SK-N-SH (cell line): Measurements from ENCODE around the gene NNT. TPM values are rescaled to one million over a fixed set of nuclear protein-coding genes. Genes with fewer than 3 reads are reported as not detected.

ENCODE experiments used
- CTCF ChIA-PET: fragments of 300-600, 350-600 bp; formaldehyde crosslinking; extraction: SDS; loops from one replicate; lab custom pipeline; 2021; lab: Yijun Ruan, JAX
- POLR2A ChIA-PET: fragments of 350-600 bp; sonication (Branson Sonifier 250); formaldehyde crosslinking; extraction: SDS; loops from one replicate; lab custom pipeline; 2020; ENCODE audit warnings: antibody characterized with exemption, inconsistent platforms; lab: Yijun Ruan, JAX
- DNase-seq: peaks from one replicate; pipeline ENCODE4 v3.0.0; 2012
- H2AFZ ChIP-seq: fragments of 200-600 bp; sonication (generic); 2 replicates; pipeline ENCODE4 v1.8.1; 2016; ENCODE audit warnings: antibody characterized with exemption, mild to moderate bottlenecking, low read depth
- H3F3A ChIP-seq: fragments of 200-600 bp; sonication (generic); replicated peaks from 2 replicates; pipeline ENCODE3; 2016; ENCODE audit warnings: antibody characterized with exemption, mild to moderate bottlenecking; ENCODE audit not compliant: insufficient read depth
- H3K27ac ChIP-seq, 2 experiments: fragments of 200-500 bp in 1 of 2; fragments of 200-600 bp in 1 of 2; sonication (Bioruptor generic) in 1 of 2; sonication (generic), shearing (Covaris generic) in 1 of 2; 2 replicates each; pipeline versions ENCODE4 v1.5.1 to v1.6.1; 2014 to 2016; ENCODE audit warnings: low read depth in 2 of 2, inconsistent platforms in 1 of 2, low read length in 1 of 2, mild to moderate bottlenecking in 1 of 2, mixed read lengths in 1 of 2
- H3K27me3 ChIP-seq: fragments of 200-600 bp; sonication (generic), shearing (Covaris generic); 2 replicates; pipeline ENCODE4 v1.6.1; 2016; ENCODE audit warnings: mixed run types; ENCODE audit not compliant: insufficient read depth
- H3K36me3 ChIP-seq, 2 experiments: fragments of 200-500 bp in 1 of 2; fragments of 200-600 bp in 1 of 2; sonication (Bioruptor generic) in 1 of 2; sonication (generic) in 1 of 2; replicated peaks in 1 of 2; 2 replicates each; pipeline versions ENCODE3 to v1.5.1; 2014 to 2016; ENCODE audit warnings: low read length in 1 of 2, mild to moderate bottlenecking in 1 of 2; ENCODE audit not compliant: insufficient read depth in 2 of 2, control insufficient read depth in 1 of 2
- H3K4me1 ChIP-seq, 2 experiments: fragments of 200-500 bp in 1 of 2; fragments of 200-600 bp in 1 of 2; sonication (Bioruptor generic) in 1 of 2; sonication (generic), shearing (Covaris generic) in 1 of 2; 2 replicates each; pipeline versions ENCODE4 v1.5.1 to v1.6.1; 2014 to 2016; ENCODE audit warnings: low read depth in 1 of 2, low read length in 1 of 2, mixed run types in 1 of 2; ENCODE audit not compliant: insufficient read depth in 2 of 2, control insufficient read depth in 1 of 2
- H3K4me2 ChIP-seq: fragments of 200-600 bp; sonication (generic), shearing (Covaris generic); 2 replicates; pipeline ENCODE4 v1.6.1; 2017; ENCODE audit warnings: mixed run types
- H3K4me3 ChIP-seq, 2 experiments: fragments of 200-500 bp in 1 of 2; fragments of 200-600 bp in 1 of 2; sonication (Bioruptor generic) in 1 of 2; sonication (generic), shearing (Covaris generic) in 1 of 2; 2 replicates each; pipeline versions ENCODE4 v1.5.1 to v1.8.1; 2014 to 2016; ENCODE audit warnings: low read depth in 2 of 2, inconsistent platforms in 1 of 2, low read length in 1 of 2, mild to moderate bottlenecking in 1 of 2, mixed read lengths in 1 of 2, moderate library complexity in 1 of 2
- H3K79me2 ChIP-seq: fragments of 200-600 bp; sonication (generic); 2 replicates; pipeline ENCODE4 v1.8.1; 2017; ENCODE audit warnings: mild to moderate bottlenecking; ENCODE audit not compliant: insufficient read depth
- H3K9ac ChIP-seq: fragments of 200-600 bp; sonication (generic); 2 replicates; pipeline ENCODE4 v1.6.1; 2017; ENCODE audit warnings: mixed run types
- H3K9me2 ChIP-seq: fragments of 200-600 bp; sonication (generic); 2 replicates; pipeline ENCODE4 v1.6.1; 2017; ENCODE audit warnings: mixed run types
- H3K9me3 ChIP-seq: fragments of 200-600 bp; sonication (generic); 2 replicates; pipeline ENCODE4 v1.6.1; 2017; ENCODE audit warnings: mixed run types, mild to moderate bottlenecking, moderate library complexity
- H4K20me1 ChIP-seq: fragments of 200-600 bp; sonication (generic); 2 replicates; pipeline ENCODE4 v1.6.1; 2017; ENCODE audit warnings: mild to moderate bottlenecking, mixed run types; ENCODE audit not compliant: insufficient read depth
- CHD2 ChIP-seq: fragments of 150-350 bp; IDR thresholded peaks from 2 replicates; pipeline ENCODE4 v1.6.1; 2018; ENCODE audit warnings: low read length; ENCODE audit not compliant: partially characterized antibody
- ELF1 ChIP-seq: IDR thresholded peaks from 2 replicates; pipeline ENCODE4 v1.4.0; 2012
- EP300 ChIP-seq, 2 experiments: IDR thresholded peaks; 2 replicates each; pipeline versions ENCODE4 v1.4.0 to v1.6.1; 2012; ENCODE audit warnings: borderline replicate concordance in 1 of 2, low read depth in 1 of 2, low read length in 1 of 2
- EZH2phosphoT487 ChIP-seq: fragments of 200-600 bp; sonication (generic); IDR thresholded peaks from 2 replicates; pipeline ENCODE4 v1.6.1; 2017; ENCODE audit warnings: low read depth, mixed run types, mild to moderate bottlenecking, antibody characterized with exemption, moderate library complexity, borderline replicate concordance
- FOXM1 ChIP-seq: IDR thresholded peaks from 2 replicates; pipeline ENCODE4 v1.4.0; 2012; ENCODE audit warnings: low read depth, mild to moderate bottlenecking
- GATA2 ChIP-seq: sonication (generic); formaldehyde crosslinking; IDR thresholded peaks from 2 replicates; pipeline ENCODE4 v1.5.0; 2020; ENCODE audit warnings: mild to moderate bottlenecking, missing genetic modification reagents
- MEF2A ChIP-seq: IDR thresholded peaks from 2 replicates; pipeline ENCODE4 v1.4.0; 2012; ENCODE audit warnings: low read depth, borderline replicate concordance
- NFIC ChIP-seq: IDR thresholded peaks from 2 replicates; pipeline ENCODE4 v1.4.0; 2012; ENCODE audit warnings: borderline replicate concordance
- NRF1 ChIP-seq: IDR thresholded peaks from 2 replicates; pipeline ENCODE4 v1.6.1; 2012; ENCODE audit warnings: low read depth, mild to moderate bottlenecking, low read length
- POLR2AphosphoS5 ChIP-seq: IDR thresholded peaks from 2 replicates; pipeline ENCODE4 v1.6.1; 2012; ENCODE audit warnings: low read depth, low read length
- RAD21 ChIP-seq: IDR thresholded peaks from 2 replicates; pipeline ENCODE4 v1.6.1; 2012; ENCODE audit warnings: mild to moderate bottlenecking, low read length
- SIN3A ChIP-seq: IDR thresholded peaks from 2 replicates; pipeline ENCODE4 v1.6.1; 2012; ENCODE audit warnings: low read depth, mild to moderate bottlenecking, low read length, moderate library complexity, borderline replicate concordance
- TAF1 ChIP-seq: IDR thresholded peaks from 2 replicates; pipeline ENCODE4 v1.6.1; 2012; ENCODE audit warnings: low read depth, mild to moderate bottlenecking, low read length, moderate library complexity, borderline replicate concordance
- TEAD4 ChIP-seq: IDR thresholded peaks from 2 replicates; pipeline ENCODE4 v1.4.0; 2012; ENCODE audit warnings: mild to moderate bottlenecking, borderline replicate concordance; ENCODE audit not compliant: insufficient read depth
- WGBS: methylation state at CpG from one replicate; pipeline ENCODE4 v1.1.6; 2017; ENCODE audit warnings: low lambda C conversion rate; 5-methylcytosine and 5-hydroxymethylcytosine counted together
- polyA plus RNA-seq, 3 experiments: library from polyadenylated mRNA; depleted of rRNA; stranded (reverse); fragments of >200 nt; gene quantifications; 2 replicates each; pipeline ENCODE4 v1.2.3, GENCODE V29; 2012
- TF ChIP-seq, protein P1 (sequence below): IDR thresholded peaks from 2 replicates; pipeline ENCODE4 v1.4.0; 2012; ENCODE audit warnings: low read depth, borderline replicate concordance
- TF ChIP-seq, protein P2 (sequence below): IDR thresholded peaks from 2 replicates; pipeline ENCODE4 v1.4.0; 2012; ENCODE audit warnings: low read depth
- TF ChIP-seq, protein P3 (sequence below): IDR thresholded peaks from 2 replicates; pipeline ENCODE4; 2012
- TF ChIP-seq, protein P4 (sequence below): IDR thresholded peaks from 2 replicates; pipeline ENCODE4 v1.6.1; 2012; ENCODE audit warnings: mild to moderate bottlenecking, low read depth, low read length, moderate library complexity
- TF ChIP-seq, protein P5 (sequence below): fragments of 150-350 bp; IDR thresholded peaks from 2 replicates; pipeline ENCODE4 v1.6.1; 2017; ENCODE audit warnings: antibody characterized with exemption, low read length, low read depth, borderline replicate concordance

NNT gene
- polyA plus RNA-seq, 1 of the 3 experiments (the other 2 are of a cell fraction) = 21.9 TPM

DNA sequence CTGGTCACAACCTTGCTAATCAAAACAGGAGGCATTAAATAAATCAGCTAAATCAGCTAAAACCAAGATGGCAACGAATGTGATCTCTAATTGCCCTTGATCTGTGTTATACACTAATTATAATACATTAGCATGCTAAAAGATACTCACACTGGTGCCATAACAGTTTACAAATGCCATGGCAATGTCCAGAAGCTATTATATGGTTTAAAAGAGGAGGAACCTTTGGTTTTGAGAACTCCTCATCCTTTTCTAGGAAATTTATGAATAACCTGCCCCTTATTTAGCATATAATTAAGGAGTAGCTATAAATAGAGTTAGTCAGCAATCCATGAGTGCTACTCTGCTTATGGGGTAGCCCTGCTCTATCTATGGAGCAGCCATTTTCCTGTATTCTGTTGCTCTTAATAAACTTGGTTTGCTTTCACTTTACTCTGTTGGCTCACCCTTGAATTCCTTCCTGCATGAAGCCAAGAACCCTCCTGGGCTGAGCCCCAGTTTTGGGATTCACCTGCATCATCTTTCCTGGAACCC, 18.7 kb upstream of the NNT start:
- Histone ChIP-seq H3K27me3 (no peaks in the 10 kb centered on the region), H3K27ac (no peak overlapping the region), H3K9me3 (no peaks in the 10 kb centered on the region), H2AFZ (no peak overlapping the region), H4K20me1 (no peaks in the 10 kb centered on the region), H3K9ac (no peak overlapping the region), H3K4me2 (no peak overlapping the region), H3K4me3 (no peak overlapping the region), H3F3A (no peaks in the 10 kb centered on the region), H3K79me2 (no peaks in the 10 kb centered on the region), H3K9me2 (no peaks in the 10 kb centered on the region), H3K36me3 (peaks cover 0 to 2% of the 10 kb centered on the region in 2 experiments), H3K4me1 (no peaks in the 10 kb centered on the region)
- POLR2A ChIA-PET = no interaction called here
- no peak for DNase-seq
- WGBS = 19% methylated on average over 1 of the region's 1 CpG
- TF ChIP-seq SIN3A (no peak), MEF2A (no peak), TAF1 (no peak), POLR2AphosphoS5 (no peak), ELF1 (no peak), FOXM1 (no peak), EP300 (IDR thresholded peaks at IDR 0.05; ENCODE audit: borderline replicate concordance in 1 of 2, low read depth in 1 of 2, low read length in 1 of 2) (no peak)
- TF ChIP-seq, protein P1, sequence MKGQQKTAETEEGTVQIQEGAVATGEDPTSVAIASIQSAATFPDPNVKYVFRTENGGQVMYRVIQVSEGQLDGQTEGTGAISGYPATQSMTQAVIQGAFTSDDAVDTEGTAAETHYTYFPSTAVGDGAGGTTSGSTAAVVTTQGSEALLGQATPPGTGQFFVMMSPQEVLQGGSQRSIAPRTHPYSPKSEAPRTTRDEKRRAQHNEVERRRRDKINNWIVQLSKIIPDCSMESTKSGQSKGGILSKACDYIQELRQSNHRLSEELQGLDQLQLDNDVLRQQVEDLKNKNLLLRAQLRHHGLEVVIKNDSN = no peak
- TF ChIP-seq, protein P2, sequence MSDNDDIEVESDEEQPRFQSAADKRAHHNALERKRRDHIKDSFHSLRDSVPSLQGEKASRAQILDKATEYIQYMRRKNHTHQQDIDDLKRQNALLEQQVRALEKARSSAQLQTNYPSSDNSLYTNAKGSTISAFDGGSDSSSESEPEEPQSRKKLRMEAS = no peak
- TF ChIP-seq, protein P3, sequence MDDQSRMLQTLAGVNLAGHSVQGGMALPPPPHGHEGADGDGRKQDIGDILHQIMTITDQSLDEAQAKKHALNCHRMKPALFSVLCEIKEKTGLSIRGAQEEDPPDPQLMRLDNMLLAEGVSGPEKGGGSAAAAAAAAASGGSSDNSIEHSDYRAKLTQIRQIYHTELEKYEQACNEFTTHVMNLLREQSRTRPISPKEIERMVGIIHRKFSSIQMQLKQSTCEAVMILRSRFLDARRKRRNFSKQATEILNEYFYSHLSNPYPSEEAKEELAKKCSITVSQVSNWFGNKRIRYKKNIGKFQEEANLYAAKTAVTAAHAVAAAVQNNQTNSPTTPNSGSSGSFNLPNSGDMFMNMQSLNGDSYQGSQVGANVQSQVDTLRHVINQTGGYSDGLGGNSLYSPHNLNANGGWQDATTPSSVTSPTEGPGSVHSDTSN = no peak
- TF ChIP-seq, protein P4, sequence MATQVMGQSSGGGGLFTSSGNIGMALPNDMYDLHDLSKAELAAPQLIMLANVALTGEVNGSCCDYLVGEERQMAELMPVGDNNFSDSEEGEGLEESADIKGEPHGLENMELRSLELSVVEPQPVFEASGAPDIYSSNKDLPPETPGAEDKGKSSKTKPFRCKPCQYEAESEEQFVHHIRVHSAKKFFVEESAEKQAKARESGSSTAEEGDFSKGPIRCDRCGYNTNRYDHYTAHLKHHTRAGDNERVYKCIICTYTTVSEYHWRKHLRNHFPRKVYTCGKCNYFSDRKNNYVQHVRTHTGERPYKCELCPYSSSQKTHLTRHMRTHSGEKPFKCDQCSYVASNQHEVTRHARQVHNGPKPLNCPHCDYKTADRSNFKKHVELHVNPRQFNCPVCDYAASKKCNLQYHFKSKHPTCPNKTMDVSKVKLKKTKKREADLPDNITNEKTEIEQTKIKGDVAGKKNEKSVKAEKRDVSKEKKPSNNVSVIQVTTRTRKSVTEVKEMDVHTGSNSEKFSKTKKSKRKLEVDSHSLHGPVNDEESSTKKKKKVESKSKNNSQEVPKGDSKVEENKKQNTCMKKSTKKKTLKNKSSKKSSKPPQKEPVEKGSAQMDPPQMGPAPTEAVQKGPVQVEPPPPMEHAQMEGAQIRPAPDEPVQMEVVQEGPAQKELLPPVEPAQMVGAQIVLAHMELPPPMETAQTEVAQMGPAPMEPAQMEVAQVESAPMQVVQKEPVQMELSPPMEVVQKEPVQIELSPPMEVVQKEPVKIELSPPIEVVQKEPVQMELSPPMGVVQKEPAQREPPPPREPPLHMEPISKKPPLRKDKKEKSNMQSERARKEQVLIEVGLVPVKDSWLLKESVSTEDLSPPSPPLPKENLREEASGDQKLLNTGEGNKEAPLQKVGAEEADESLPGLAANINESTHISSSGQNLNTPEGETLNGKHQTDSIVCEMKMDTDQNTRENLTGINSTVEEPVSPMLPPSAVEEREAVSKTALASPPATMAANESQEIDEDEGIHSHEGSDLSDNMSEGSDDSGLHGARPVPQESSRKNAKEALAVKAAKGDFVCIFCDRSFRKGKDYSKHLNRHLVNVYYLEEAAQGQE = no peak
- CTCF ChIA-PET = no interaction called here

DNA sequence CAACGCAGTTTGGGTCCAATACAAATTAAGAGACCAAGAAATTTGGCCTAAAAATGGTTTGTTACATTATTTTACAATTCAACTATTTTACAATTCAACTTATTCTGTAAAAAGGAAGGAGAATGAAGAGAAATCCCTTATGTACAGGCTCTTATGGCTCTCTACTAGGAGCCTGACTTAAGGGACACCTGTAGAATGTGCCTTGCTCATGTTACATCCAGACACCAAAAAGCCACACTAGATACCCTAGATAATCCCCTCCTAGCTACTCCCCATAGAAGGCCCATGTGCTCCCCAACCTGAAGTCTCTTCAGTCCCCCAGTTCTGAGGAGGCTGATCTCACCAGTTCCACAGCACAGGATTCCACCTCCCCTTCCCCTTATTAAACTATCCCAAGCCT, 14.1 kb upstream of the NNT start:
- Histone ChIP-seq H3K9me2 (no peaks in the 10 kb centered on the region), H2AFZ (no peak overlapping the region), H3K4me2 (no peak overlapping the region), H3K9me3 (no peaks in the 10 kb centered on the region), H4K20me1 (no peaks in the 10 kb centered on the region), H3F3A (no peaks in the 10 kb centered on the region), H3K9ac (no peak overlapping the region), H3K36me3 (no peaks in the 10 kb centered on the region), H3K27ac (no peak overlapping the region), H3K4me3 (no peak overlapping the region), H3K4me1 (no peaks in the 10 kb centered on the region), H3K27me3 (no peaks in the 10 kb centered on the region), H3K79me2 (no peaks in the 10 kb centered on the region)
- CTCF ChIA-PET = no interaction called here
- TF ChIP-seq, protein P3 = no peak
- no peak for TF ChIP-seq GATA2 (CRISPR knock-in tag)
- TF ChIP-seq EZH2phosphoT487 = no peak
- TF ChIP-seq, protein P5, sequence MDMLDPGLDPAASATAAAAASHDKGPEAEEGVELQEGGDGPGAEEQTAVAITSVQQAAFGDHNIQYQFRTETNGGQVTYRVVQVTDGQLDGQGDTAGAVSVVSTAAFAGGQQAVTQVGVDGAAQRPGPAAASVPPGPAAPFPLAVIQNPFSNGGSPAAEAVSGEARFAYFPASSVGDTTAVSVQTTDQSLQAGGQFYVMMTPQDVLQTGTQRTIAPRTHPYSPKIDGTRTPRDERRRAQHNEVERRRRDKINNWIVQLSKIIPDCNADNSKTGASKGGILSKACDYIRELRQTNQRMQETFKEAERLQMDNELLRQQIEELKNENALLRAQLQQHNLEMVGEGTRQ = no peak
- no peak for TF ChIP-seq ELF1
- TF ChIP-seq RAD21 = no peak
- TF ChIP-seq MEF2A = no peak
- TF ChIP-seq CHD2 = no peak
- TF ChIP-seq, protein P2 = no peak
- TF ChIP-seq NFIC = no peak
- TF ChIP-seq NRF1 = no peak
- no peak for TF ChIP-seq TAF1
- no peak for TF ChIP-seq TEAD4
- WGBS = 52% methylated on average over 1 of the region's 1 CpG
- no peak for DNase-seq
- POLR2A ChIA-PET = no interaction called here
